Measurements from ENCODE around the gene KCNQ1. TPM values are rescaled to one million over a fixed set of nuclear protein-coding genes. Genes with fewer than 3 reads are reported as not detected.
A peak's percentile ranks its signal among the peaks of the same experiment; 100 is the strongest.

Gene KCNQ1
- total RNA-seq, 1 donor from 2014 or later: 4.8 TPM

- Mint-ChIP-seq H3K9me3 (no peaks in the 10 kb centered on the region), H3K27me3 (peaks cover 5% of the 10 kb centered on the region), H3K27ac (no peak overlapping the region), H3K36me3 (no peaks in the 10 kb centered on the region), H3K4me1 (ENCODE audit: unreplicated experiment) (no peaks in the 10 kb centered on the region), H3K4me3 (no peak overlapping the region)
- no peak for TF ChIP-seq CTCF (conservative IDR thresholded peaks at IDR 0.05)
- no peak for DNase-seq (ENCODE audit: extremely low spot score, unreplicated experiment)
Observed at GRCh38 chr11:2521733-2522630, 77.2 kb downstream of the KCNQ1 start.

- DNase-seq (ENCODE audit: extremely low spot score, unreplicated experiment): peak; percentile 62
- H3K27ac Mint-ChIP-seq: no peak overlapping the region
- no peak for TF ChIP-seq CTCF (conservative IDR thresholded peaks at IDR 0.05)
- H3K9me3 Mint-ChIP-seq: no peaks in the 10 kb centered on the region
- H3K4me3 Mint-ChIP-seq: no peak overlapping the region
- no peaks in the 10 kb centered on the region for H3K36me3 Mint-ChIP-seq
- H3K4me1 Mint-ChIP-seq (ENCODE audit: unreplicated experiment): no peaks in the 10 kb centered on the region
- H3K27me3 Mint-ChIP-seq: peaks cover 5% of the 10 kb centered on the region
Observed at GRCh38 chr11:2522631-2523255, 77.9 kb downstream of the KCNQ1 start.

- Mint-ChIP-seq H3K4me1 (ENCODE audit: unreplicated experiment) (peaks cover 4% of the 10 kb centered on the region), H3K27ac (no peak overlapping the region), H3K4me3 (no peak overlapping the region), H3K9me3 (no peaks in the 10 kb centered on the region), H3K36me3 (no peaks in the 10 kb centered on the region), H3K27me3 (peaks cover 11% of the 10 kb centered on the region)
- TF ChIP-seq CTCF (conservative IDR thresholded peaks at IDR 0.05): no peak
- DNase-seq (ENCODE audit: extremely low spot score, unreplicated experiment): peak; percentile 37
Observed at GRCh38 chr11:2523821-2524391, 79.1 kb downstream of the KCNQ1 start.

- no peak for DNase-seq (ENCODE audit: extremely low spot score, unreplicated experiment)
- Mint-ChIP-seq H3K27me3 (peaks cover 11% of the 10 kb centered on the region), H3K4me3 (no peak overlapping the region), H3K9me3 (no peaks in the 10 kb centered on the region), H3K36me3 (no peaks in the 10 kb centered on the region), H3K4me1 (ENCODE audit: unreplicated experiment) (peaks cover 4% of the 10 kb centered on the region), H3K27ac (no peak overlapping the region)
- no peak for TF ChIP-seq CTCF (conservative IDR thresholded peaks at IDR 0.05)
Observed at GRCh38 chr11:2524446-2525165, 79.8 kb downstream of the KCNQ1 start.

GRCh38 chr11:2525166-2525861, 80.5 kb downstream of the KCNQ1 start:
- peaks cover 11% of the 10 kb centered on the region for H3K27me3 Mint-ChIP-seq

More at GRCh38 chr11:2525166-2525861, 80.5 kb downstream of the KCNQ1 start:
- no peak overlapping the region for H3K27ac Mint-ChIP-seq
- no peaks in the 10 kb centered on the region for H3K36me3 Mint-ChIP-seq
- no peak overlapping the region for H3K4me3 Mint-ChIP-seq
- no peak for TF ChIP-seq CTCF (conservative IDR thresholded peaks at IDR 0.05)
- peak; percentile 65 for DNase-seq (ENCODE audit: extremely low spot score, unreplicated experiment)
- no peaks in the 10 kb centered on the region for H3K9me3 Mint-ChIP-seq
- H3K4me1 Mint-ChIP-seq (ENCODE audit: unreplicated experiment): peaks cover 4% of the 10 kb centered on the region

All from type B pancreatic cell (in vitro differentiated cells).